ENCODE results near the gene TENM3.

TENM3 gene

DNA sequence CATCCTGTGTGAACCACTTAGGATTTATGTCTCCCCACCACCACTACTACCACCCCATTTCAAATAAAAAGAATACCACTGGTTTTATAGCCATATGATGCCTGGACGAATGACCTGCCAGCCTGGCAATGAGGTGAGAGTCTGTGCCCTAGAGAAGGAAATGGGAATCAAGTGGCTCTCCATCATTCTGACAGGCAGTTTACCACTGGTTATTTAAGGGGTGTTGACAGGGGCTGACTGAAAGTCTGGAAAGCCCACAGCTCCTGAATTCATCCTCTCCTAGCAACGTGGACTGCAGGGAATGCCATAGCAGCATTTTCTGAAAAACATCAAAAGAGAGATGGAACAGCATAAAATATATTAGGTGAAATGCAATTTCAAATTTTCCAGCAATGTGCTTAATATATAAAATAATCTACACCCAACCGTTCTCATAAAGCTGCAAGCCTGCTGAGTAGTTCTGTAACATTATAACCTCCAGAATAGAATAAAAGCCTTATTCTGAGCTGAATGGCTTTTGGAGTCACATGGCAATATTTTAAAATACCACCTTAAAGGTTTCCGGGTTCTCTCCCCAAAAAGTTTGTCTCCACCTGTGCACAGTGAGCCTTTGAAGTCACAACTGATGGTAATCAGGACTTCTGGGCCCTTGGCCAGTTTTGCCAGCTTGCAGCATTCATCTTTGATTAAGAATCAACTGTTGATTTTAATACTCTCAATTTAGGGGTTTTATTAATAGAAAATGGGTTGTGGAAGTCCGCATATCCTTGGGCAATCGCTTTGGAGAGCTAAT is 552.4 kb downstream of the TENM3 start:
- POLR2A ChIA-PET, result no interaction called here
- H3K9me3 ChIP-seq (ENCODE audit: control insufficient read depth, insufficient read depth, low read depth, low read length), result no peaks in the 10 kb centered on the region
- H3K4me3 ChIP-seq (ENCODE audit: low read depth, low read length), result no peak overlapping the region
- TF ChIP-seq, protein P1, sequence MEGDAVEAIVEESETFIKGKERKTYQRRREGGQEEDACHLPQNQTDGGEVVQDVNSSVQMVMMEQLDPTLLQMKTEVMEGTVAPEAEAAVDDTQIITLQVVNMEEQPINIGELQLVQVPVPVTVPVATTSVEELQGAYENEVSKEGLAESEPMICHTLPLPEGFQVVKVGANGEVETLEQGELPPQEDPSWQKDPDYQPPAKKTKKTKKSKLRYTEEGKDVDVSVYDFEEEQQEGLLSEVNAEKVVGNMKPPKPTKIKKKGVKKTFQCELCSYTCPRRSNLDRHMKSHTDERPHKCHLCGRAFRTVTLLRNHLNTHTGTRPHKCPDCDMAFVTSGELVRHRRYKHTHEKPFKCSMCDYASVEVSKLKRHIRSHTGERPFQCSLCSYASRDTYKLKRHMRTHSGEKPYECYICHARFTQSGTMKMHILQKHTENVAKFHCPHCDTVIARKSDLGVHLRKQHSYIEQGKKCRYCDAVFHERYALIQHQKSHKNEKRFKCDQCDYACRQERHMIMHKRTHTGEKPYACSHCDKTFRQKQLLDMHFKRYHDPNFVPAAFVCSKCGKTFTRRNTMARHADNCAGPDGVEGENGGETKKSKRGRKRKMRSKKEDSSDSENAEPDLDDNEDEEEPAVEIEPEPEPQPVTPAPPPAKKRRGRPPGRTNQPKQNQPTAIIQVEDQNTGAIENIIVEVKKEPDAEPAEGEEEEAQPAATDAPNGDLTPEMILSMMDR (tag by site-specific recombination; IDR thresholded peaks at IDR 0.05), result no peak
- TF ChIP-seq OSR2 (tag by site-specific recombination; IDR thresholded peaks at IDR 0.05), result 0 out of 2 replicates have a peak, but pooled peaks have one; percentile 16
- TF ChIP-seq ZNF777 (tag by site-specific recombination; IDR thresholded peaks at IDR 0.05; ENCODE audit: borderline replicate concordance), result no peak
- no peak for TF ChIP-seq ZNF654 (tag by site-specific recombination; IDR thresholded peaks at IDR 0.05; ENCODE audit: low read depth)
- TF ChIP-seq IKZF3 (tag by site-specific recombination; IDR thresholded peaks at IDR 0.05), result 0 out of 2 replicates have a peak, but pooled peaks have one; percentile 12
- no peak for TF ChIP-seq HOXA7 (CRISPR knock-in tag; IDR thresholded peaks at IDR 0.05; ENCODE audit: borderline replicate concordance)
- TF ChIP-seq, protein P2, sequence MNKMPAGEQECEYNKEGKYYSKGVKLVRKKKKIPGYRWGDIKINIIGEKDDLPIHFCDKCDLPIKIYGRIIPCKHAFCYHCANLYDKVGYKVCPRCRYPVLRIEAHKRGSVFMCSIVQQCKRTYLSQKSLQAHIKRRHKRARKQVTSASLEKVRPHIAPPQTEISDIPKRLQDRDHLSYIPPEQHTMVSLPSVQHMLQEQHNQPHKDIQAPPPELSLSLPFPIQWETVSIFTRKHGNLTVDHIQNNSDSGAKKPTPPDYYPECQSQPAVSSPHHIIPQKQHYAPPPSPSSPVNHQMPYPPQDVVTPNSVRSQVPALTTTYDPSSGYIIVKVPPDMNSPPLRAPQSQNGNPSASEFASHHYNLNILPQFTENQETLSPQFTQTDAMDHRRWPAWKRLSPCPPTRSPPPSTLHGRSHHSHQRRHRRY (tag by site-specific recombination; IDR thresholded peaks at IDR 0.05), result no peak
- no peak for TF ChIP-seq ZNF580 (tag by site-specific recombination; IDR thresholded peaks at IDR 0.05)
- TF ChIP-seq, protein P3, sequence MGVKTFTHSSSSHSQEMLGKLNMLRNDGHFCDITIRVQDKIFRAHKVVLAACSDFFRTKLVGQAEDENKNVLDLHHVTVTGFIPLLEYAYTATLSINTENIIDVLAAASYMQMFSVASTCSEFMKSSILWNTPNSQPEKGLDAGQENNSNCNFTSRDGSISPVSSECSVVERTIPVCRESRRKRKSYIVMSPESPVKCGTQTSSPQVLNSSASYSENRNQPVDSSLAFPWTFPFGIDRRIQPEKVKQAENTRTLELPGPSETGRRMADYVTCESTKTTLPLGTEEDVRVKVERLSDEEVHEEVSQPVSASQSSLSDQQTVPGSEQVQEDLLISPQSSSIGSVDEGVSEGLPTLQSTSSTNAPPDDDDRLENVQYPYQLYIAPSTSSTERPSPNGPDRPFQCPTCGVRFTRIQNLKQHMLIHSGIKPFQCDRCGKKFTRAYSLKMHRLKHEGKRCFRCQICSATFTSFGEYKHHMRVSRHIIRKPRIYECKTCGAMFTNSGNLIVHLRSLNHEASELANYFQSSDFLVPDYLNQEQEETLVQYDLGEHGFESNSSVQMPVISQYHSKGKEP (tag by site-specific recombination; IDR thresholded peaks at IDR 0.05), result no peak
- H3K4me1 ChIP-seq (ENCODE audit: control insufficient read depth, insufficient read depth, low read length), result no peaks in the 10 kb centered on the region
- H3K27ac ChIP-seq (ENCODE audit: extremely low read depth, low read depth, low read length), result no peak overlapping the region
- H3K36me3 ChIP-seq (ENCODE audit: control insufficient read depth in 2 of 2, insufficient read depth in 1 of 2, low read length in 2 of 2), result peaks cover 0 to 73% of the 10 kb centered on the region in 2 experiments; a peak in 1 of 3 replicates
- CTCF ChIA-PET, result no interaction called here

DNA sequence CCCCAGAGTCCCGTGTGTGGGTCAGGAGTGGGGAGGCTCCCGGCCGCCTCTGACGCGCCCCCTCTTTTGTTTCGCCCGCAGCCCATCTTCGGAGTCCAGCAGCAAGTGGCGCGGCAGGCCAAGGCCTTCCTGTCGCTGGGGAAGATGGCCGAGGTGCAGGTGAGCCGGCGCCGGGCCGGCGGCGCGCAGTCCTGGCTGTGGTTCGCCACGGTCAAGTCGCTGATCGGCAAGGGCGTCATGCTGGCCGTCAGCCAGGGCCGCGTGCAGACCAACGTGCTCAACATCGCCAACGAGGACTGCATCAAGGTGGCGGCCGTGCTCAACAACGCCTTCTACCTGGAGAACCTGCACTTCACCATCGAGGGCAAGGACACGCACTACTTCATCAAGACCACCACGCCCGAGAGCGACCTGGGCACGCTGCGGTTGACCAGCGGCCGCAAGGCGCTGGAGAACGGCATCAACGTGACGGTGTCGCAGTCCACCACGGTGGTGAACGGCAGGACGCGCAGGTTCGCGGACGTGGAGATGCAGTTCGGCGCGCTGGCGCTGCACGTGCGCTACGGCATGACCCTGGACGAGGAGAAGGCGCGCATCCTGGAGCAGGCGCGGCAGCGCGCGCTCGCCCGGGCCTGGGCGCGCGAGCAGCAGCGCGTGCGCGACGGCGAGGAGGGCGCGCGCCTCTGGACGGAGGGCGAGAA is 556.5 kb downstream of the TENM3 start:
- no peaks in the 10 kb centered on the region for H3K4me1 ChIP-seq (ENCODE audit: control insufficient read depth, insufficient read depth, low read length)
- ChIA-PET CTCF (no interaction called here), POLR2A (no interaction called here)
- no peak overlapping the region for H3K4me3 ChIP-seq (ENCODE audit: low read depth, low read length)
- TF ChIP-seq ZNF416 (tag by site-specific recombination; IDR thresholded peaks at IDR 0.05) (no peak), ZNF121 (tag by site-specific recombination; IDR thresholded peaks at IDR 0.05) (no peak), ZNF48 (tag by site-specific recombination; IDR thresholded peaks at IDR 0.05) (no peak), ZNF596 (tag by site-specific recombination; IDR thresholded peaks at IDR 0.05) (no peak), KLF9 (tag by site-specific recombination; IDR thresholded peaks at IDR 0.05; ENCODE audit: low read depth) (no peak), PRDM4 (tag by site-specific recombination; IDR thresholded peaks at IDR 0.05) (no peak), ZNF311 (tag by site-specific recombination; IDR thresholded peaks at IDR 0.05; ENCODE audit: borderline replicate concordance) (no peak), ZNF214 (tag by site-specific recombination; IDR thresholded peaks at IDR 0.05; ENCODE audit: borderline replicate concordance) (no peak), ZNF621 (tag by site-specific recombination; IDR thresholded peaks at IDR 0.05) (no peak)
- TF ChIP-seq, protein P4, sequence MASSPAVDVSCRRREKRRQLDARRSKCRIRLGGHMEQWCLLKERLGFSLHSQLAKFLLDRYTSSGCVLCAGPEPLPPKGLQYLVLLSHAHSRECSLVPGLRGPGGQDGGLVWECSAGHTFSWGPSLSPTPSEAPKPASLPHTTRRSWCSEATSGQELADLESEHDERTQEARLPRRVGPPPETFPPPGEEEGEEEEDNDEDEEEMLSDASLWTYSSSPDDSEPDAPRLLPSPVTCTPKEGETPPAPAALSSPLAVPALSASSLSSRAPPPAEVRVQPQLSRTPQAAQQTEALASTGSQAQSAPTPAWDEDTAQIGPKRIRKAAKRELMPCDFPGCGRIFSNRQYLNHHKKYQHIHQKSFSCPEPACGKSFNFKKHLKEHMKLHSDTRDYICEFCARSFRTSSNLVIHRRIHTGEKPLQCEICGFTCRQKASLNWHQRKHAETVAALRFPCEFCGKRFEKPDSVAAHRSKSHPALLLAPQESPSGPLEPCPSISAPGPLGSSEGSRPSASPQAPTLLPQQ (tag by site-specific recombination; IDR thresholded peaks at IDR 0.05), result no peak
- TF ChIP-seq, protein P5, sequence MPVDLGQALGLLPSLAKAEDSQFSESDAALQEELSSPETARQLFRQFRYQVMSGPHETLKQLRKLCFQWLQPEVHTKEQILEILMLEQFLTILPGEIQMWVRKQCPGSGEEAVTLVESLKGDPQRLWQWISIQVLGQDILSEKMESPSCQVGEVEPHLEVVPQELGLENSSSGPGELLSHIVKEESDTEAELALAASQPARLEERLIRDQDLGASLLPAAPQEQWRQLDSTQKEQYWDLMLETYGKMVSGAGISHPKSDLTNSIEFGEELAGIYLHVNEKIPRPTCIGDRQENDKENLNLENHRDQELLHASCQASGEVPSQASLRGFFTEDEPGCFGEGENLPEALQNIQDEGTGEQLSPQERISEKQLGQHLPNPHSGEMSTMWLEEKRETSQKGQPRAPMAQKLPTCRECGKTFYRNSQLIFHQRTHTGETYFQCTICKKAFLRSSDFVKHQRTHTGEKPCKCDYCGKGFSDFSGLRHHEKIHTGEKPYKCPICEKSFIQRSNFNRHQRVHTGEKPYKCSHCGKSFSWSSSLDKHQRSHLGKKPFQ (tag by site-specific recombination; IDR thresholded peaks at IDR 0.05), result no peak
- H3K36me3 ChIP-seq (ENCODE audit: control insufficient read depth in 2 of 2, insufficient read depth in 1 of 2, low read length in 2 of 2), result peaks cover 0 to 36% of the 10 kb centered on the region in 2 experiments; a peak in 1 of 3 replicates
- H3K9me3 ChIP-seq (ENCODE audit: control insufficient read depth, insufficient read depth, low read depth, low read length), result no peaks in the 10 kb centered on the region
- H3K27ac ChIP-seq (ENCODE audit: extremely low read depth, low read depth, low read length), result no peak overlapping the region
